KMS-11 (cell line): ENCODE measurements around the gene GLS.

Source experiments
- H2AFZ ChIP-seq: fragments of 200-600 bp; sonication (generic); 2 replicates; pipeline ENCODE4 v1.6.1; 2016; ENCODE audit warnings: antibody characterized with exemption, mixed run types, low read depth
- H3K27ac ChIP-seq: fragments of 200-600 bp; sonication (generic); 2 replicates; pipeline ENCODE4 v1.6.1; 2016; ENCODE audit warnings: mild to moderate bottlenecking, mixed run types
- H3K27me3 ChIP-seq: fragments of 200-600 bp; sonication (generic); 2 replicates; pipeline ENCODE4 v1.6.1; 2017; ENCODE audit warnings: mild to moderate bottlenecking, low read depth, mixed run types, moderate library complexity; ENCODE audit not compliant: insufficient read depth
- H3K36me3 ChIP-seq: fragments of 200-600 bp; sonication (generic); 2 replicates; pipeline ENCODE4 v1.6.1; 2017; ENCODE audit warnings: mild to moderate bottlenecking, mixed run types; ENCODE audit not compliant: insufficient read depth
- H3K4me1 ChIP-seq: fragments of 200-600 bp; sonication (generic); 2 replicates; pipeline ENCODE4 v1.6.1; 2016; ENCODE audit warnings: mild to moderate bottlenecking, low read depth, mixed run types; ENCODE audit not compliant: poor library complexity, severe bottlenecking
- H3K4me2 ChIP-seq: fragments of 200-600 bp; sonication (generic); 2 replicates; pipeline ENCODE4 v1.7.0; 2016; ENCODE audit warnings: mild to moderate bottlenecking, mixed run types
- H3K4me3 ChIP-seq: fragments of 200-600 bp; sonication (generic); IDR thresholded peaks from 2 replicates; pipeline ENCODE4 v1.6.1; 2017; ENCODE audit warnings: low read depth, low read length, mixed read lengths; ENCODE audit not compliant: insufficient read depth
- H3K79me2 ChIP-seq: fragments of 200-600 bp; sonication (generic); 2 replicates; pipeline ENCODE4 v1.6.1; 2016; ENCODE audit warnings: low read depth, mixed run types; ENCODE audit not compliant: insufficient read depth
- H3K9ac ChIP-seq: fragments of 200-600 bp; sonication (generic); 2 replicates; pipeline ENCODE4 v1.6.1; 2016; ENCODE audit warnings: mild to moderate bottlenecking, mixed run types
- H4K20me1 ChIP-seq: fragments of 200-600 bp; sonication (generic); 2 replicates; pipeline ENCODE4 v1.6.1; 2016; ENCODE audit warnings: mild to moderate bottlenecking, mixed run types; ENCODE audit not compliant: insufficient read depth
- TF ChIP-seq, protein P1 (sequence below): fragments of 200-600 bp; sonication (generic); conservative IDR thresholded peaks from 2 replicates; pipeline ENCODE4 v1.6.1; 2017; ENCODE audit warnings: low read depth, mild to moderate bottlenecking, antibody characterized with exemption, low read length, moderate library complexity, mixed read lengths

The GLS gene

GRCh38 chr2:190981333-190981732 lies 100.7 kb downstream of the GLS start:
- H3K4me2 ChIP-seq = peak overlapping the region; percentile 80
- TF ChIP-seq, protein P1, sequence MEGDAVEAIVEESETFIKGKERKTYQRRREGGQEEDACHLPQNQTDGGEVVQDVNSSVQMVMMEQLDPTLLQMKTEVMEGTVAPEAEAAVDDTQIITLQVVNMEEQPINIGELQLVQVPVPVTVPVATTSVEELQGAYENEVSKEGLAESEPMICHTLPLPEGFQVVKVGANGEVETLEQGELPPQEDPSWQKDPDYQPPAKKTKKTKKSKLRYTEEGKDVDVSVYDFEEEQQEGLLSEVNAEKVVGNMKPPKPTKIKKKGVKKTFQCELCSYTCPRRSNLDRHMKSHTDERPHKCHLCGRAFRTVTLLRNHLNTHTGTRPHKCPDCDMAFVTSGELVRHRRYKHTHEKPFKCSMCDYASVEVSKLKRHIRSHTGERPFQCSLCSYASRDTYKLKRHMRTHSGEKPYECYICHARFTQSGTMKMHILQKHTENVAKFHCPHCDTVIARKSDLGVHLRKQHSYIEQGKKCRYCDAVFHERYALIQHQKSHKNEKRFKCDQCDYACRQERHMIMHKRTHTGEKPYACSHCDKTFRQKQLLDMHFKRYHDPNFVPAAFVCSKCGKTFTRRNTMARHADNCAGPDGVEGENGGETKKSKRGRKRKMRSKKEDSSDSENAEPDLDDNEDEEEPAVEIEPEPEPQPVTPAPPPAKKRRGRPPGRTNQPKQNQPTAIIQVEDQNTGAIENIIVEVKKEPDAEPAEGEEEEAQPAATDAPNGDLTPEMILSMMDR = no peak
- no peaks in the 10 kb centered on the region; the same call in 1 of the 2 replicates for H3K36me3 ChIP-seq
- H4K20me1 ChIP-seq = no peaks in the 10 kb centered on the region
- H2AFZ ChIP-seq = no peak overlapping the region
- no peak overlapping the region for H3K4me3 ChIP-seq
- peak overlapping the region; percentile 84 for H3K27ac ChIP-seq
- H3K79me2 ChIP-seq = no peaks in the 10 kb centered on the region
- H3K9ac ChIP-seq = peak overlapping the region; percentile 58; the same call in 1 of the 2 replicates
- H3K4me1 ChIP-seq = peaks cover 76% of the 10 kb centered on the region
- no peaks in the 10 kb centered on the region for H3K27me3 ChIP-seq

- Histone ChIP-seq H3K4me3 (no peak overlapping the region), H3K27me3 (no peaks in the 10 kb centered on the region), H3K79me2 (no peaks in the 10 kb centered on the region), H3K4me1 (peaks cover 80% of the 10 kb centered on the region), H3K27ac (peak overlapping the region; percentile 84), H3K9ac (no peak overlapping the region), H2AFZ (no peak overlapping the region), H3K4me2 (peak overlapping the region; percentile 80), H4K20me1 (no peaks in the 10 kb centered on the region), H3K36me3 (no peaks in the 10 kb centered on the region; the same call in 1 of the 2 replicates)
- TF ChIP-seq, protein P1 = no peak
These were observed 101.1 kb downstream of the GLS start for GRCh38 chr2:190981733-190982132.

DNA sequence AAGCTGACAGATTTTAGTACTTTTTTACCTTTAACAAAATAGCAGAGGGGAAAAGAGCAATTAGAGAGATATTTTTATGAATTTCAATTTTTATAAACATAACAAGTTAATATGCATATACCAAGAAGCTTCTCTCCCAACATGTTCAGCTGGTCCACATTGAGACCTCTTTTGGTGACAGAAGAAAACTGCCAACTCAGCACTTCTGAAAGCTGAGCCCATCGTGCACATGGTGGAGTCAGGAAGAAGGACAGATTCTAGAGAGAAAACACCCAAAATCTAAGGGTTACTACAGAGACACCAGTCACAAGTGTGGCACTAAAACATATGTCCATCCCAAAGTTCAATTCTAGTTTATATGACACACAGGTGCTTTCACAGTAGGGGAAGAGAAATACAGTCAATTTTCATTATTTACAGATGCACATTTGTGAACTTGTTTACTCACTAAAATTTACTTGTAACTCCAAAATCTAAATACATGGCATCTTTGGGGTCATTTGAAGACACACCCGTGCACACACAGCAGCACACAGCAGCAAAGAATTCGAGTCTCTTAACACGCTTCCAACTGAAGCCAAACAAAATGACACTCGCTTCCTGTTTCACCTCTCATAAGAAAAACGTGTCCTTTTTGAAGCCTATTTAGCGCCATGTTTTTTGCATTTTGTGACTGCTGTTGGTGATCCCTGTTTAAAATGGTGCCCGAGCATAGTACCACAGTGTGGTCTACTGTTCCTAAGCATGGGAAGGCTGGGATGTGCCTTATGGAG lies 101.8 kb downstream of the GLS start:
- Histone ChIP-seq H3K27me3 (no peaks in the 10 kb centered on the region), H3K4me3 (no peak overlapping the region), H2AFZ (no peak overlapping the region), H3K27ac (peak overlapping the region; percentile 84; the same call in 1 of the 2 replicates), H3K79me2 (no peaks in the 10 kb centered on the region), H3K9ac (no peak overlapping the region), H3K4me2 (peak overlapping the region; percentile 80), H3K4me1 (peaks cover 87% of the 10 kb centered on the region), H4K20me1 (no peaks in the 10 kb centered on the region), H3K36me3 (no peaks in the 10 kb centered on the region; the same call in 1 of the 2 replicates)
- TF ChIP-seq, protein P1 = no peak

- TF ChIP-seq, protein P1 = no peak
- Histone ChIP-seq H3K4me3 (peak overlapping the region; percentile 5), H3K9ac (no peak overlapping the region; the same call in 1 of the 2 replicates), H3K4me2 (peak overlapping the region; percentile 50), H3K36me3 (peaks cover 1% of the 10 kb centered on the region; the same call in 1 of the 2 replicates), H4K20me1 (no peaks in the 10 kb centered on the region), H3K27me3 (no peaks in the 10 kb centered on the region), H3K4me1 (peaks cover 79% of the 10 kb centered on the region), H3K79me2 (no peaks in the 10 kb centered on the region), H3K27ac (peak overlapping the region; percentile 58), H2AFZ (no peak overlapping the region)
These were observed 104.0 kb downstream of the GLS start for GRCh38 chr2:190984595-190984994.
